ENCODE data around the gene REM2.

REM2 gene

GRCh38 chr14:22883173-22883976 is at the start of gene REM2:
TSS of gene REM2 (plus strand) at chr14:22883222. CDS start at chr14:22883288, 66 bp downstream.
- DNase-seq = no peak

GRCh38 chr14:22835505-22835904 is 47.5 kb upstream of the REM2 start:
- DNase-seq = no peak

GRCh38 chr14:22836301-22837113 is 46.5 kb upstream of the REM2 start, which contains the start of gene MMP14:
TSS of gene MMP14 (plus strand) at chr14:22836585. CDS start at chr14:22836818, 233 bp downstream.
- DNase-seq = no peak

- no peak for DNase-seq
These were observed 45.8 kb upstream of the REM2 start for GRCh38 chr14:22837114-22837749.

- DNase-seq = no peak
These were observed 45.1 kb upstream of the REM2 start for GRCh38 chr14:22837750-22838538.

- DNase-seq = no peak
These were observed 44.4 kb upstream of the REM2 start for GRCh38 chr14:22838631-22839041.

- no peak for DNase-seq
These were observed 43.8 kb upstream of the REM2 start for GRCh38 chr14:22839159-22839779.

- no peak for DNase-seq
These were observed 41.7 kb upstream of the REM2 start for GRCh38 chr14:22841311-22841710.

- DNase-seq = no peak
These were observed 41.3 kb upstream of the REM2 start for GRCh38 chr14:22841769-22842168.

GRCh38 chr14:22842211-22843122 is 40.6 kb upstream of the REM2 start:
- no peak for DNase-seq

- no peak for DNase-seq
These were observed 39.7 kb upstream of the REM2 start for GRCh38 chr14:22843123-22843925.

- no peak for DNase-seq
These were observed 38.6 kb upstream of the REM2 start for GRCh38 chr14:22844221-22845102.

- DNase-seq = no peak
These were observed 38.0 kb upstream of the REM2 start for GRCh38 chr14:22845103-22845394.

- no peak for DNase-seq
These were observed 37.0 kb upstream of the REM2 start for GRCh38 chr14:22845821-22846625.

- DNase-seq = no peak
These were observed 36.2 kb upstream of the REM2 start for GRCh38 chr14:22846811-22847307.

- no peak for DNase-seq
These were observed 35.2 kb upstream of the REM2 start for GRCh38 chr14:22847661-22848341.

GRCh38 chr14:22848351-22849164 is 34.5 kb upstream of the REM2 start:
- no peak for DNase-seq
